AG10803 (cell line): ENCODE results near the gene CALR3.

Experiments used
- DNase-seq: peaks from one replicate; pipeline ENCODE4 v3.0.0; 2010; ENCODE audit warnings: low read depth
- H3K4me3 ChIP-seq: 2 replicates; pipeline ENCODE4 v1.5.1; 2011; ENCODE audit warnings: mild to moderate bottlenecking, low read length, control low read depth
- TF ChIP-seq, protein P1 (sequence below): conservative IDR thresholded peaks from 2 replicates; pipeline ENCODE4 v1.5.1; 2011; ENCODE audit warnings: mild to moderate bottlenecking, low read length, control low read depth, inconsistent platforms

The CALR3 gene

GRCh38 chr19:16521715-16522289 lies 25.8 kb upstream of the CALR3 start:
- TF ChIP-seq, protein P1, sequence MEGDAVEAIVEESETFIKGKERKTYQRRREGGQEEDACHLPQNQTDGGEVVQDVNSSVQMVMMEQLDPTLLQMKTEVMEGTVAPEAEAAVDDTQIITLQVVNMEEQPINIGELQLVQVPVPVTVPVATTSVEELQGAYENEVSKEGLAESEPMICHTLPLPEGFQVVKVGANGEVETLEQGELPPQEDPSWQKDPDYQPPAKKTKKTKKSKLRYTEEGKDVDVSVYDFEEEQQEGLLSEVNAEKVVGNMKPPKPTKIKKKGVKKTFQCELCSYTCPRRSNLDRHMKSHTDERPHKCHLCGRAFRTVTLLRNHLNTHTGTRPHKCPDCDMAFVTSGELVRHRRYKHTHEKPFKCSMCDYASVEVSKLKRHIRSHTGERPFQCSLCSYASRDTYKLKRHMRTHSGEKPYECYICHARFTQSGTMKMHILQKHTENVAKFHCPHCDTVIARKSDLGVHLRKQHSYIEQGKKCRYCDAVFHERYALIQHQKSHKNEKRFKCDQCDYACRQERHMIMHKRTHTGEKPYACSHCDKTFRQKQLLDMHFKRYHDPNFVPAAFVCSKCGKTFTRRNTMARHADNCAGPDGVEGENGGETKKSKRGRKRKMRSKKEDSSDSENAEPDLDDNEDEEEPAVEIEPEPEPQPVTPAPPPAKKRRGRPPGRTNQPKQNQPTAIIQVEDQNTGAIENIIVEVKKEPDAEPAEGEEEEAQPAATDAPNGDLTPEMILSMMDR: no peak

DNA sequence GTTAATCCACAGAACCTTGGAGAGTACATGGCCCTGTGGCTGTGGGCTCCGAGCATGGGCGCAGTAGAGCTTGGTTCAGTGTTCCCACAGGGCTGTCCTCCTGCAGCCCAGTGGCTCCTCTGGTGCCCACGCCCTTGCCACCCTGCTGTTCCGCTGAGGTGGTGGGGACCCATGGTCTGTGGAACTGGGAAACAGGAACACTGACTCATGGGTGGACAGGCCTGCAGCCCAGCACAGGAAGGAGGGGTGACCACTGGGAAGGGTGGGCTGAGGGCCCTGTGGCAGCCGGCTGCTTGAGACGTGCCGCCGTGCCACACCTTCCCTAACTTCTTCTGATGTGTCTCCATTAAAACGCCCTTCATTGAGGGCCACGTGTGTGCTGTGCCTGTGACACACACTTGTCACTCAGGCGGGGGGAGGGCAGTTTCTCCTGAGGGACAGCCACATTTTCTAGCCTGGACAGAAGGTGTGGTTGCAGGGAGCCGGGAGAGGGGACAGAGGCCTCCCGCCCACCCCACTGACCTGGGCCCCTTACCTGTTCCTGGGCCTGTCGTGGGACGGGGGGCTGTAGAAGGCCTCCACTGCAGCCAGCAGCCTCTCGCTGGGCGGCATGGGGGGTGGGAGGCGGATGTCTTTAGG lies 25.1 kb upstream of the CALR3 start:
- DNase-seq: no peak
- H3K4me3 ChIP-seq: no peak overlapping the region
- TF ChIP-seq, protein P1: no peak

More at GRCh38 chr19:16521715-16522289, 25.8 kb upstream of the CALR3 start:
- no peak for DNase-seq
- H3K4me3 ChIP-seq: no peak overlapping the region

DNA sequence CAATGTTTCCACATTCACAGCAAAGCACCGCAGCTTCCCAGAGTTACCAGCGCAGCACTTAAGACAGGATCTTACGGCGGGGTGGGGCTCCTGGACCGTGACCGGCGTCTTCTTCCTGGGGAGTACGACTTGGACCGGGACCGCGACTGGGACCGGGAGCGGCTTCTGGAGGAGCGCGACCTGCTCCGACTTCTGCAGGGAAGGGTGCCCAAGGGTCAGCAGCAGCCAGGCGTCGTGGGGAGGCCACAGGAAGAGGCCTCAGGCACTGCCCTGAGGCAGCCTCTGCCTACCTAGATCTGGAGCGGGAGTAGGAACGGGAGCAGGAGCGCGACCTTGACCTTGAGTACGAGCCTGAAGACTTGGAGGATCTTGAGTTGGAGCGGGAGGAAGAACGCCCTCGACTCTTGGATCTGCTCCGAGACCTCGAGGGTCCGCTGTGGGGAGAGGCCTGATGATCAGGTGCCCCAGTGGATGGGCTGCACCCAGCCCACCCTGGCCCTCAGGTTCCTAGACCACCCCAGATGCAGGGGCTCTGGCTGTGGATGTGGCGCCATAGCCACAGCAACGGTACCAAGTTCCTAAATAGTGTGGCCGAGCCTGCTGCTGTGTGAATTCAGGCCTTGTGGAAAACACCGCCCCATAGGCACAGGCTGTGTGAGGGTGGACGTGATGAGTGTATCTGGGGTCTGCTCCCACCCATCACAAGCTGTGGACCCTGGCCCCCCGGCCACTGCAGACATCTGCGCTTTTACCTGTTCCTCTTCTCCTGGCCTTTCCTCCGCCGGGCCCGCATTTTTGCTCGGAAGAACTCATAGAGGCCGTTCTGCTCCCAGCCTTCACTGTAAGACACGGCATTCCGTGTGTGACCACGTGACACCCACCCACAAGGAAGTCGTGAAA lies 24.4 kb upstream of the CALR3 start:
- TF ChIP-seq, protein P1: no peak
- H3K4me3 ChIP-seq: no peak overlapping the region
- no peak for DNase-seq

GRCh38 chr19:16519230-16519687 lies 23.3 kb upstream of the CALR3 start:
- TF ChIP-seq, protein P1: no peak
- DNase-seq: no peak
- H3K4me3 ChIP-seq: no peak overlapping the region

DNA sequence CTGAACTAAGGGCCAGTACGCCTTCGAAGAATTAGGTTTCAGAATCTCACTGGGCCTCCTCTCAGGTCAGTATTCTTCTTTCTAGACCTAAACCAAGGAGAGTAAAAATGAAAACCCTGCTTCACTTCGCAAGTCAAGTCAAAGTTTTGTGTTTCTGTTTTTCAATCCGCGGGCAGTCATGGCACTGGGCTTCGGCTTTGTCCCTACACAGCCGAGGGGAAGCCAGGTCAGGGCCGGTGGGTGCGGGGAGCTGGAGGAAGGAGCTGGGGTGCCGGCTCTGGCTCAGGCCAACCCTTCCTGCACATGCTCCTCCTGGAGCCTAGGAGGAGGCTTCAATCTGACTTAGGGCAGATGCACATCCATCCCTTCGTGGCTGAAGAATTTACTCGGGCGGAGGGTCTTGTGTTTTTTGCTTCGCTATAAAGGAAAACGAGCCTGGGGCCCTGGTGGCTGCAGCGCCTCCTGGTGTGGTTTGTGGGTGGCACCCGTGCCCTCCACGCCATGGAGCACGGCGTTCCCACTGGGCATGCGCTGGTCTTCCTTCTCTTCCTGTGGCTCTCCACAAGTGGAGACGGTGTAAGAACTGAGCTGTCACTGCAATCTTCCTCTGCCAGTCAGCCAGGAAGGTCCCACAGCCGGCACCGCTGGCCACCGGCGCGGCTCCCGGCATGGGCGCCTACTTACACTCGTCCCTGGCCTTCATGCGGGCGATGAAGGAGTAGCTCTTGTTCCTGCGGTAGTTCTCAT lies 22.7 kb upstream of the CALR3 start:
- TF ChIP-seq, protein P1: no peak
- no peak overlapping the region for H3K4me3 ChIP-seq
- DNase-seq: no peak

DNA sequence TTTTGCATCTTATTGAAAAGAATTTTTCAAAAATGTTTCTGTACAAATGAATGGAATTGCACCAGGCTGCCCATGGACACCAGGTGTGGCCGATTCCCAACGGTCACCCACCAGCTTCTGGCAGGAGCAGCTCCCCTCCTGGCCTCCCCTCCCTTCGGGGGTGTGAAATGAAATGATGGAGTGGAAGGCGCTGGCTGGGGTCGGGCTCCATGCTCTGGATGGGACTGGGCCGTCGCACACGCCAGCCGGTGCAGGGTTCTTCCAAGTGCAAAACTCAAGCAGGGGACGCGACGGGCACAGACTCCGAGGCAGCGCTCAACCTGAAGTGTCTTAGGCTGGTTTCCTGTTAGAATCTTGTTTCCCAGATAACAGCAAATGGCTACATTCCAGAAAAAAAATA lies 22.1 kb upstream of the CALR3 start:
- no peak overlapping the region for H3K4me3 ChIP-seq
- TF ChIP-seq, protein P1: no peak
- DNase-seq: no peak
